Left lung (tissue), 10 donors: ENCODE data around the gene S100A6. TPM values are rescaled to one million over a fixed set of nuclear protein-coding genes. Genes with fewer than 3 reads are reported as not detected.
A peak's percentile ranks its signal among the peaks of the same experiment; 100 is the strongest.

Experiments
- ATAC-seq: fragments of 200-7000 bp; cut with Tn5 transposase; one replicate; pipeline ENCODE4 v1.9.1; 2020; ENCODE audit warnings: moderate library complexity
- DNase-seq, 4 donors: peaks; one replicate each; pipeline ENCODE4 v3.0.0-alpha.2; 2013 to 2020
- H3K27ac ChIP-seq, 2 donors: fragments of 200-600 bp; sonication (generic) in 1 of 2; one replicate each; pipeline versions ENCODE4 v1.5.0 to v1.8.0; 2020 to 2021
- H3K27me3 ChIP-seq, 2 donors: fragments of 200-600 bp; sonication (generic) in 1 of 2; one replicate each; pipeline versions ENCODE4 v1.5.0 to v1.8.0; 2020 to 2021
- H3K36me3 ChIP-seq, 2 donors: fragments of 200-600 bp; sonication (generic) in 1 of 2; one replicate each; pipeline versions ENCODE4 v1.5.0 to v1.8.0; 2020 to 2021
- H3K4me1 ChIP-seq, 2 donors: fragments of 200-600 bp; one replicate each; pipeline ENCODE4 v1.8.0; 2021
- H3K4me3 ChIP-seq, 2 donors: fragments of 200-600 bp; sonication (generic) in 1 of 2; one replicate each; pipeline versions ENCODE4 v1.5.0 to v1.8.0; 2020 to 2021; ENCODE audit warnings: mild to moderate bottlenecking in 1 of 2
- H3K9me3 ChIP-seq, 2 donors: fragments of 200-600 bp; sonication (generic) in 1 of 2; one replicate each; pipeline versions ENCODE4 v1.5.0 to v1.8.0; 2020 to 2021
- intact Hi-C, 2 donors: fragments of 100-400 bp; cut with DNase I; formaldehyde crosslinking; loops; one replicate each; pipeline versions ENCODE4 v1.11.2 to v1.14.2; 2022
- polyA plus RNA-seq, 6 donors: library from polyadenylated mRNA; unstranded; fragments of 120-200 nt; gene quantifications; one replicate each; pipeline ENCODE4 v1.2.1, GENCODE V29; 2013; ENCODE audit not compliant: insufficient read length in 6 of 6
- total RNA-seq, 2 donors: library from RNA; stranded (reverse); fragmentation: NEBNext Ultra II Directional; extraction: Animal tissue kit (Norgen Biotek cat#: 25700); gene quantifications; one replicate each; pipeline ENCODE4 v1.2.1, GENCODE V29; 2021
- TF ChIP-seq, protein P1 (sequence below), 2 donors: fragments of 200-600 bp; sonication (generic) in 1 of 2; IDR thresholded peaks; one replicate each; pipeline versions ENCODE4 v1.5.0 to v1.8.0; 2021; ENCODE audit warnings: antibody characterized with exemption in 2 of 2
- donor health status: DM: no; HTN: yes; CAD: no.
- donor health status: DM: no; HTN: no; CAD: no.

Gene S100A6
- total and polyA plus RNA-seq, 8 donors, result 156 to 1,797 (median 210) TPM

DNA sequence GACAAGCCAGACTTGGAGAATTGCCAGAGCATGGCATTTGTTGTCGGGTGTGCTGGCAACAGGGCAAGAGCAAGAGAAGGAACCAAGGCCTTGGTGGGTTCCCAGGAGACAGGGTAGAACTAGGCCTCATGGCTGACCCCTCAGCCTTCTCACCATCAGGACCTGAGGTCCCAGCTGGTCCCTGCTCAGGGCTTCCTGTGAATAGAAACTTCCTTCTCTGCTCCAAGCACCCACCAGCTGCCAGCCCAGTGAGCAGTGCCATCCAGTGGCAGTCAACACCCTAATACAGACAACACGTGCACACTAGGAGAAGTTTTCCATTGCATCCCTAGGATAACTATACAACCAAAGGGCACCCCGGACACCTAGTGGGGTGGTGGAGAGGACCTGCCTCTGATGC is 22.8 kb downstream of the S100A6 start:
- intact Hi-C loops, result loop anchor here (5.0 to 10.0 kb wide), 2 partner anchors 52 to 54 kb away; partner anchors contain the start of gene S100A2 (in 2 of the 2)

DNA sequence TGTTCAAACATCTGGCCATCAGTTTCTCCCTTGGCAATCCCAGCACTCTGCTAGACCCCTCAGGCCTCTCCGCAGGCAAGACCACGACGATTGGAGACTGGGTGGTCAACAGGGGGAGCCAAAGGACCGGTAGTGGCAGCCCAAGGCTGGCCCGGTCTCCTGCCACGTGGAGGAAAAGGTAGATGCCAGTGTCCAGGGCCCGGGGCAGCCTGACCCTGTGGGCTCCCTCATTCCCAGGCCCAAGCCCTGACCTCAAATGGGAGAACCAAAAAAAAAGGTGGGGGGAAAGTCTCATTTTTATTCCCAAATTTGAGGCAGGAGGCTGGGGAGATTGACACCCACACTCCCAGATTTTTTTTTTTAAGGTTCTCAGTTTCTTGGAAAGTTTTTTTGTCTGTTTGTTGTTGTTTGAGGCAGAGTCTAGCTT is 24.8 kb downstream of the S100A6 start:
- intact Hi-C loops, result loop anchor here (5.0 to 10.0 kb wide), 2 partner anchors 54 to 56 kb away; partner anchors contain the start of gene S100A2 (in 2 of the 2)
- no peak overlapping the region for H3K27ac ChIP-seq
- DNase-seq (peak; percentile 70 to 93 (median 85)), ATAC-seq (peak; percentile 76)
- H3K4me3 ChIP-seq, result no peak overlapping the region
- no peaks in the 10 kb centered on the region for H3K36me3 ChIP-seq
- H3K4me1 ChIP-seq, result peaks cover 8 to 28% of the 10 kb centered on the region in 2 donors
- no peaks in the 10 kb centered on the region for H3K27me3 ChIP-seq
- TF ChIP-seq, protein P1, sequence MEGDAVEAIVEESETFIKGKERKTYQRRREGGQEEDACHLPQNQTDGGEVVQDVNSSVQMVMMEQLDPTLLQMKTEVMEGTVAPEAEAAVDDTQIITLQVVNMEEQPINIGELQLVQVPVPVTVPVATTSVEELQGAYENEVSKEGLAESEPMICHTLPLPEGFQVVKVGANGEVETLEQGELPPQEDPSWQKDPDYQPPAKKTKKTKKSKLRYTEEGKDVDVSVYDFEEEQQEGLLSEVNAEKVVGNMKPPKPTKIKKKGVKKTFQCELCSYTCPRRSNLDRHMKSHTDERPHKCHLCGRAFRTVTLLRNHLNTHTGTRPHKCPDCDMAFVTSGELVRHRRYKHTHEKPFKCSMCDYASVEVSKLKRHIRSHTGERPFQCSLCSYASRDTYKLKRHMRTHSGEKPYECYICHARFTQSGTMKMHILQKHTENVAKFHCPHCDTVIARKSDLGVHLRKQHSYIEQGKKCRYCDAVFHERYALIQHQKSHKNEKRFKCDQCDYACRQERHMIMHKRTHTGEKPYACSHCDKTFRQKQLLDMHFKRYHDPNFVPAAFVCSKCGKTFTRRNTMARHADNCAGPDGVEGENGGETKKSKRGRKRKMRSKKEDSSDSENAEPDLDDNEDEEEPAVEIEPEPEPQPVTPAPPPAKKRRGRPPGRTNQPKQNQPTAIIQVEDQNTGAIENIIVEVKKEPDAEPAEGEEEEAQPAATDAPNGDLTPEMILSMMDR (IDR thresholded peaks at IDR 0.05), result peak; percentile 80 to 87
- no peaks in the 10 kb centered on the region for H3K9me3 ChIP-seq

More for the DNA sequence above, 22.8 kb downstream of the S100A6 start:
- no peaks in the 10 kb centered on the region for H3K36me3 ChIP-seq
- no peaks in the 10 kb centered on the region for H3K27me3 ChIP-seq
- H3K27ac ChIP-seq, result no peak overlapping the region
- H3K4me1 ChIP-seq, result peaks cover 9 to 37% of the 10 kb centered on the region in 2 donors
- TF ChIP-seq, protein P1 (IDR thresholded peaks at IDR 0.05), result no peak
- DNase-seq (no peak), ATAC-seq (no peak)
- no peaks in the 10 kb centered on the region for H3K9me3 ChIP-seq
- no peak overlapping the region for H3K4me3 ChIP-seq

DNA sequence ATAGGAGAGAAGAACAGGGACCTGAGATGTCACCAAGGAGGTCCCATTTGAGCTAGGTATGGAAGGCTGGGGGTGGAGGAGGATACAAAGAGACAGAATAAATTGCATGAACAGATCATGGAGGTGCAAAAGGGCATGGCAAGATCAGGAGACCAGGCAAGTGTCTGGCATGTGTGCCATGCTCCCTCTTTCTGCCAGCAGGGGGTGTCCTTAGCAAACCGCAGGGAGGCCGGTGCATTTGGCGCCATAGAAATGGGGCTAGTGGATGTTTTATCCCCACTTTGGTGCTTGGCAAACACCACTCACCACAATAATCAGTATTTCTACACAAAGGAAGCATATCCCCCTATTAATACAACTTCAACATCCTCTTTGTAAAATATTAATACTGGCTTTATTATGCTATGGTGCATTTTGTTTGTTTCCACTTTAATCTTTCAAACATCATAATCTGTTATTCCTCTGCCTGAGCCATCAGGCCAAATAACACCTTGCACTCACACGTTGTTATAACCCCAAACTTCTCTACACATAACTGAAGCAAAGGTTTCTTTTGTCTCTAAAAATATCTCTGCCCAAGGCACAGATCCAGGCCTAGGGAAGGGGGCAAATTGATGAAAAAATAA is 25.9 kb downstream of the S100A6 start:
- Histone ChIP-seq H3K27me3 (no peaks in the 10 kb centered on the region), H3K9me3 (no peaks in the 10 kb centered on the region), H3K36me3 (no peaks in the 10 kb centered on the region), H3K4me1 (peaks cover 0 to 17% of the 10 kb centered on the region in 2 donors), H3K4me3 (no peak overlapping the region), H3K27ac (no peak overlapping the region)
- ATAC-seq, result peak; percentile 39
- intact Hi-C loops, result loop anchor here (5.0 to 10.0 kb wide), 2 partner anchors 55 to 57 kb away; partner anchors contain the start of gene S100A2 (in 2 of the 2)
- TF ChIP-seq, protein P1 (IDR thresholded peaks at IDR 0.05), result peak; percentile 30 to 78
- DNase-seq, result no peak

DNA sequence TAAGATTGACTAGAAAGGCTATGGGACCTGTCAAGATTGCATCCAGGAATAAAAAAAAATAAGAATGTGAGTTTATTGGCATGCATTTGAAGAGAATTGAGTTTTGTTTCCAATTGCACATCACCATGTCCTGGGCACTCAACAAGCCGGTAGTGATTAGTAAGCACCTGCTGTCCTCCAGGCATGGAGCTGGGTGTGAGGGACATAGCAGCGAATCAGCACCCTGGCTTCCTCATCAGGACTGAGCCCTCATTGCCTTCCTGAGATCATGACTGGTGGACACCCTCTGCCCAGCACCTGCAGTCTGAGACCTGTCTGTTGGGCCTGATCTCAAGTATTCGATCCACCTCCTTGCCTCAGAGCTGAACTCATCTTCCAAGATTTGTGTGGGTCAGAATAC is 26.8 kb downstream of the S100A6 start:
- intact Hi-C loops, result no loop called here

More for the DNA sequence above, 26.8 kb downstream of the S100A6 start:
- ATAC-seq (no peak), DNase-seq (no peak)
- no peaks in the 10 kb centered on the region for H3K9me3 ChIP-seq
- TF ChIP-seq, protein P1 (IDR thresholded peaks at IDR 0.05), result no peak
- no peak overlapping the region for H3K4me3 ChIP-seq
- H3K4me1 ChIP-seq, result peaks cover 0 to 10% of the 10 kb centered on the region in 2 donors
- no peak overlapping the region for H3K27ac ChIP-seq
- H3K27me3 ChIP-seq, result no peaks in the 10 kb centered on the region
- H3K36me3 ChIP-seq, result no peaks in the 10 kb centered on the region
